ENCODE measurements around the gene KRTAP10-8.
"Not testable (repeated sequence)": the region's sequence is repeated elsewhere in the genome, so short reads cannot be mapped to it uniquely, and the experiment has no call there.

Gene KRTAP10-8

GRCh38 chr21:44599264-44600029, 12.4 kb upstream of the KRTAP10-8 start:
- DNase-seq = no peak

- DNase-seq = not testable (repeated sequence)
These were observed 11.5 kb upstream of the KRTAP10-8 start, which contains the start of gene KRTAP10-7 for GRCh38 chr21:44600118-44600978. Gene KRTAP10-7 (plus strand): TSS chr21:44600597. CDS start chr21:44600622, 25 bp downstream.

GRCh38 chr21:44601091-44601490, 10.8 kb upstream of the KRTAP10-8 start:
- DNase-seq = not testable (repeated sequence)

- no peak for DNase-seq
These were observed 10.1 kb upstream of the KRTAP10-8 start for GRCh38 chr21:44601596-44602462.

- DNase-seq = no peak
These were observed 9.4 kb upstream of the KRTAP10-8 start for GRCh38 chr21:44602463-44602850.

- no peak for DNase-seq
These were observed 8.6 kb upstream of the KRTAP10-8 start for GRCh38 chr21:44603109-44603875.

- no peak for DNase-seq
These were observed 8.0 kb upstream of the KRTAP10-8 start for GRCh38 chr21:44603911-44604310.

- no peak for DNase-seq
These were observed 5.4 kb upstream of the KRTAP10-8 start for GRCh38 chr21:44606495-44606894.

- DNase-seq = no peak
These were observed 2.7 kb upstream of the KRTAP10-8 start for GRCh38 chr21:44609193-44609592.

- not testable (repeated sequence) for DNase-seq
These were observed 1.6 kb upstream of the KRTAP10-8 start for GRCh38 chr21:44610157-44610843.

GRCh38 chr21:44611551-44611950, 328 bp upstream of the KRTAP10-8 start:
- DNase-seq = no peak

GRCh38 chr21:44612669-44613229, 870 bp downstream of the KRTAP10-8 start:
- DNase-seq = no peak

GRCh38 chr21:44613386-44614155, 1.7 kb downstream of the KRTAP10-8 start:
- DNase-seq = no peak

GRCh38 chr21:44614161-44614631, 2.3 kb downstream of the KRTAP10-8 start:
- no peak for DNase-seq

- DNase-seq = no peak
These were observed 3.1 kb downstream of the KRTAP10-8 start for GRCh38 chr21:44614961-44615391.

GRCh38 chr21:44615466-44615865, 3.6 kb downstream of the KRTAP10-8 start:
- DNase-seq = no peak

- no peak for DNase-seq
These were observed 4.2 kb downstream of the KRTAP10-8 start for GRCh38 chr21:44615911-44616590.

GRCh38 chr21:44616591-44616926, 4.7 kb downstream of the KRTAP10-8 start:
- DNase-seq = no peak

- no peak for DNase-seq
These were observed 5.2 kb downstream of the KRTAP10-8 start for GRCh38 chr21:44617071-44617501.

Measured in inflammatory macrophage (primary cell).